ENCODE measurements around the gene CDH2.

Gene CDH2

GRCh38 chr18:28088477-28088876 is 88.5 kb downstream of the CDH2 start:
- DNase-seq (ENCODE audit: low read depth in 2 of 2) = no peak

- DNase-seq (ENCODE audit: low read depth in 2 of 2) = no peak
Observed at GRCh38 chr18:28086670-28087552, 90.0 kb downstream of the CDH2 start.

GRCh38 chr18:28081516-28081915 is 95.4 kb downstream of the CDH2 start:
- no peak for DNase-seq (ENCODE audit: low read depth in 2 of 2)

- no peak for DNase-seq (ENCODE audit: low read depth in 2 of 2)
Observed at GRCh38 chr18:28080876-28081300, 96.0 kb downstream of the CDH2 start.

- no peak for DNase-seq (ENCODE audit: low read depth in 2 of 2)
Observed at GRCh38 chr18:28079883-28080282, 97.0 kb downstream of the CDH2 start.

- DNase-seq (ENCODE audit: low read depth in 2 of 2) = no peak
Observed at GRCh38 chr18:28078849-28079248, 98.1 kb downstream of the CDH2 start.

- no peak for DNase-seq (ENCODE audit: low read depth in 2 of 2)
Observed at GRCh38 chr18:28078298-28078697, 98.6 kb downstream of the CDH2 start.

GRCh38 chr18:28075501-28075900 is 101.4 kb downstream of the CDH2 start:
- DNase-seq (ENCODE audit: low read depth in 2 of 2) = no peak

- DNase-seq (ENCODE audit: low read depth in 2 of 2) = no peak
Observed at GRCh38 chr18:28074076-28074475, 102.9 kb downstream of the CDH2 start.

- no peak for DNase-seq (ENCODE audit: low read depth in 2 of 2)
Observed at GRCh38 chr18:28073658-28074057, 103.3 kb downstream of the CDH2 start.

- no peak for DNase-seq (ENCODE audit: low read depth in 2 of 2)
Observed at GRCh38 chr18:28071199-28071598, 105.7 kb downstream of the CDH2 start.

GRCh38 chr18:28068207-28068606 is 108.7 kb downstream of the CDH2 start:
- DNase-seq (ENCODE audit: low read depth in 2 of 2) = no peak

- no peak for DNase-seq (ENCODE audit: low read depth in 2 of 2)
Observed at GRCh38 chr18:28067346-28067745, 109.6 kb downstream of the CDH2 start.

GRCh38 chr18:28065793-28066186 is 111.1 kb downstream of the CDH2 start:
- DNase-seq (ENCODE audit: low read depth in 2 of 2) = no peak

GRCh38 chr18:28065031-28065792 is 111.7 kb downstream of the CDH2 start:
- DNase-seq (ENCODE audit: low read depth in 2 of 2) = no peak

- no peak for DNase-seq (ENCODE audit: low read depth in 2 of 2)
Observed at GRCh38 chr18:28063926-28064325, 113.0 kb downstream of the CDH2 start.

- no peak for DNase-seq (ENCODE audit: low read depth in 2 of 2)
Observed at GRCh38 chr18:28063271-28063761, 113.6 kb downstream of the CDH2 start.

GRCh38 chr18:28062443-28062842 is 114.5 kb downstream of the CDH2 start:
- DNase-seq (ENCODE audit: low read depth in 2 of 2) = no peak

GRCh38 chr18:28059861-28060260 is 117.1 kb downstream of the CDH2 start:
- DNase-seq (ENCODE audit: low read depth in 2 of 2) = no peak

- DNase-seq (ENCODE audit: low read depth in 2 of 2) = no peak
Observed at GRCh38 chr18:28050545-28050944, 126.4 kb downstream of the CDH2 start.

- no peak for DNase-seq (ENCODE audit: low read depth in 2 of 2)
Observed at GRCh38 chr18:28048612-28049011, 128.3 kb downstream of the CDH2 start.

GRCh38 chr18:28045880-28046279 is 131.1 kb downstream of the CDH2 start:
- no peak for DNase-seq (ENCODE audit: low read depth in 2 of 2)
